ENCODE measurements around the gene HARBI1.

Gene HARBI1

DNA sequence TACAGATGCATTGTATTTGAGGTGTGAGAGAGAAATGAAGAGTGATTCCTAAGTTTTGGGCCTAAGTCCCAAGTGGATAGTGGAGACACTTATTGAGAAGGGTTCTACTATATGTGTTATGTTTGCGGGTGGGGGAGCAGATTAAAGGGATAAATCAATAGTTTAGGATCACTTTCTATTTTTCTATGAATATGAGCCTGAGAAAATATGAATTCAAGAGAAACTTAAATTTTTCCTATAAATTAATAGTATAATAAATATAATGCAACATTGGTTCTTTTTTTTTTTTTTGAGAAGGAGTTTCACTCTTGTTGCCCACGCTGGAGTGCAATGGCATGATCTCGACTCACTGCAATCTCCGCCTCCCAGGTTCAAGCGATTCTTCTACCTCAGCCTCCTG, 54.5 kb downstream of the HARBI1 start:
- H3K27ac ChIP-seq = no peak overlapping the region

DNA sequence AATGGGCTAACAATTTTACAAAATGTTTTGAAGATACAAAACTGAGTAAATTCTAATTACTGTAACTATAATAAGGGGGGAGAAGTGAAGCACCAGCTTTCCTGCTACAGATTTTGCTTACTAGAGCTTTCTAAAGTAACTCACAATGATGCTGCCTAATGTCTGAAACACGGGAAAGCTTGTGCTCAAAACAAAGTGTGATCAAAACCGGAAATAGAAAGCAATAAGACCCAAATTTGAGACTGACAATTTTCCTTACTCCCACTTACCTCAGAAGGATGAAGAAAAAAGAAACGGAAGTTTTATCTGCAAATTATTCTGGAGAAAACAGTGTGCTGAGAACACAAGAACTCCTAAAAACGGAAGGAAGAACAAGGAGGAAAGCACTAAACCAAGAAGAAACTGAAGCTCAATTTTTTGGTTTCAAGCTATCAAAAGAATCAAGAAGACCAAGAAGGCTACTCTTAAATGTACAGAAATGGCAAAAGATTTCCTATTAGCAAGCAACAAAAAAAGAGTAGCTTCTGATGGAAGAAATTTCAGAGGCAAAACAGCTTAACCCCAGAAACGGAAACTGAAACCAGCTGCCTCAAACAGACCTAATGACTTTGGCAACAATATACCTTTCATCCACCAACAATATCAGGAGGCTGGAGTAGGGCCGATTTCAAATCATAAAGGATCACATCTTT, 56.6 kb downstream of the HARBI1 start:
- TF ChIP-seq, protein P1, sequence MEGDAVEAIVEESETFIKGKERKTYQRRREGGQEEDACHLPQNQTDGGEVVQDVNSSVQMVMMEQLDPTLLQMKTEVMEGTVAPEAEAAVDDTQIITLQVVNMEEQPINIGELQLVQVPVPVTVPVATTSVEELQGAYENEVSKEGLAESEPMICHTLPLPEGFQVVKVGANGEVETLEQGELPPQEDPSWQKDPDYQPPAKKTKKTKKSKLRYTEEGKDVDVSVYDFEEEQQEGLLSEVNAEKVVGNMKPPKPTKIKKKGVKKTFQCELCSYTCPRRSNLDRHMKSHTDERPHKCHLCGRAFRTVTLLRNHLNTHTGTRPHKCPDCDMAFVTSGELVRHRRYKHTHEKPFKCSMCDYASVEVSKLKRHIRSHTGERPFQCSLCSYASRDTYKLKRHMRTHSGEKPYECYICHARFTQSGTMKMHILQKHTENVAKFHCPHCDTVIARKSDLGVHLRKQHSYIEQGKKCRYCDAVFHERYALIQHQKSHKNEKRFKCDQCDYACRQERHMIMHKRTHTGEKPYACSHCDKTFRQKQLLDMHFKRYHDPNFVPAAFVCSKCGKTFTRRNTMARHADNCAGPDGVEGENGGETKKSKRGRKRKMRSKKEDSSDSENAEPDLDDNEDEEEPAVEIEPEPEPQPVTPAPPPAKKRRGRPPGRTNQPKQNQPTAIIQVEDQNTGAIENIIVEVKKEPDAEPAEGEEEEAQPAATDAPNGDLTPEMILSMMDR (IDR thresholded peaks at IDR 0.05; ENCODE audit: low read depth, low read length) = no peak

More for the DNA sequence above, 54.5 kb downstream of the HARBI1 start:
- H3K27me3 ChIP-seq (ENCODE audit: insufficient read depth, low read depth, severe bottlenecking) = no peaks in the 10 kb centered on the region
- H3K4me3 ChIP-seq (ENCODE audit: low read depth, low read length) = no peak overlapping the region
- no peak for DNase-seq
- TF ChIP-seq, protein P1 (IDR thresholded peaks at IDR 0.05; ENCODE audit: low read depth, low read length) = no peak
- H3K9me3 ChIP-seq (ENCODE audit: severe bottlenecking) = no peaks in the 10 kb centered on the region
- H3K36me3 ChIP-seq = no peaks in the 10 kb centered on the region

DNA sequence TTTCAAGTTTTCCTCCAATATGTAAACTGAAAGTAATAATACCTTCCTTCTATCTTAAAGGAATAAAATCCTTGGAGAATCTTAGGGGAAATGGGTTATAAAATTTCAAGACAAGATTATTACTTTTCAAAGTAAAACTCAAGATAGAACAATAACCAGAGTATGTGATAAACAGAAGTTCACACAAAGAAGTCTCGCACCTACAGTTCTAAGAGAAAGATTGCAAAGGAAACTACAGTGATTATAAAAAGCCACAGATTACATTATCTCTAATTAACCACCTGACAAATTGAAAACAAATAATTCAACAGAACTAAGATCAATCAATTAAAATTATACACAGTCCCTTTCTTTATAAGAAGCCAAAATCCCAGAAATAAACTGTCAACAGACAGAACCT, 57.2 kb downstream of the HARBI1 start:
- Histone ChIP-seq H3K27ac (no peak overlapping the region), H3K27me3 (ENCODE audit: insufficient read depth, low read depth, severe bottlenecking) (no peaks in the 10 kb centered on the region), H3K4me3 (ENCODE audit: low read depth, low read length) (no peak overlapping the region), H3K36me3 (no peaks in the 10 kb centered on the region), H3K9me3 (ENCODE audit: severe bottlenecking) (no peaks in the 10 kb centered on the region)
- DNase-seq = no peak
- TF ChIP-seq, protein P1 (IDR thresholded peaks at IDR 0.05; ENCODE audit: low read depth, low read length) = no peak

More for the DNA sequence above, 56.6 kb downstream of the HARBI1 start:
- Histone ChIP-seq H3K9me3 (ENCODE audit: severe bottlenecking) (no peaks in the 10 kb centered on the region), H3K27me3 (ENCODE audit: insufficient read depth, low read depth, severe bottlenecking) (no peaks in the 10 kb centered on the region), H3K4me3 (ENCODE audit: low read depth, low read length) (no peak overlapping the region), H3K36me3 (no peaks in the 10 kb centered on the region), H3K27ac (no peak overlapping the region)
- no peak for DNase-seq

DNA sequence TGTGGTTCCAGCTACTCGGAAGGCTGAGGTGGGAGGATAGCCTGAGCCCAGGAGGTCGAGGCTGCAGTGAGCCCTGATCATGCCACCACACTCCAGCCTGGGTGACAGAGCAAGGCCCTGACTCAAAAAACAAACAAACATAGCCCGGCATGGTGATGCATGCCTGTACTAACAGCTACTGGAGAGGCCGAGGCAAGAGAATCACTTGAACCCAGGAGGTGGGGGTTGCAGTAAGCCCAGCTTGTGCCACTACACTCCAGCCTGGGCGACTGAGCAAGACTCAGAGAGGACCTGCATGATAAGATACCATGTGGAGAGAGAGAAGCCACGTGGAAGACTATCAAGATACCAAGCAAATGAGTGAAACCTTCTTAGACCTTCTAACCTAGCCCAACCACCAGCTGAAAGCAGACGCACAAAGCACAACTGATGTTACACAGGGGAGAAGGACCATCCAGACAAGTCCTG, 59.3 kb downstream of the HARBI1 start:
- TF ChIP-seq, protein P1 (IDR thresholded peaks at IDR 0.05; ENCODE audit: low read depth, low read length) = no peak
- H3K27ac ChIP-seq = no peak overlapping the region
- no peaks in the 10 kb centered on the region for H3K9me3 ChIP-seq (ENCODE audit: severe bottlenecking)
- H3K27me3 ChIP-seq (ENCODE audit: insufficient read depth, low read depth, severe bottlenecking) = no peaks in the 10 kb centered on the region
- H3K4me3 ChIP-seq (ENCODE audit: low read depth, low read length) = no peak overlapping the region
- 0 out of 2 replicates have a peak, but pooled peaks cover 2% of the 10 kb centered on the region for H3K36me3 ChIP-seq
- DNase-seq = no peak

DNA sequence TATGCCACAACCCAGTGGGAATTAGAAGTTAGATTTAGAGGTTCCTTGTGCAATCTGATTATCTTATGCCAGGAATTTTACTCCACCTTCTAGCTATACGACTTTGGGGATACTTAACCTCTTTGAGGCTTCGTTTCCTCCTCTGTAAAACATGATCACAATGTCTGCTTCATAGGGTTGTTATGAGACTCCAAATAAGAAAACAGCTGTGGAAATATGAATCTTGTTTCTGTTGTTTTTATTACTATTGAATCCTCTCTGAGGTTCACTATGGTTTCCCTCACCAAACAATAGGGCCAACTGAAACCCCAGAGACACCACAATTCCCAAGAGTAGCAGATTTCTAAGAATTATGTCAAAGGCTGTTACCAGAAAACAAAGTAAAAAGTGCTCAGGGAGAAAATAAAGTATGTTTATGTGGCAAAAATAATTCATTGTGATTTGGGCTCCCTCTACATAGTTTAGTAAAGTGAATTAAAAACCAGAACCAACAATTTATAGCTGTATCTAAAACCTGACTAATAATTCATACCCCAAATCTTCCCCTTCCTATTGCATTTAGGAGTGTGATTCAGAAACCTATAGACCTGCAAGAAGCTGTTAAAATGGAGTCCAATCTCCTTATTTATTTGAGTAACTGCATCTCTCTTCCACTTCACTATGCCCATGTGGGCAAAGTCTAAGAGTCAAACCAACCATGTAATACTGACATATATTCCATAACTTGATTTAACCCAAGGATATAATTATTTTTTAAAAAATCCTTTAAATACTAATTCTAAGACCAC, 61.6 kb downstream of the HARBI1 start:
- no peak overlapping the region for H3K4me3 ChIP-seq (ENCODE audit: low read depth, low read length)

More for the DNA sequence above, 61.6 kb downstream of the HARBI1 start:
- Histone ChIP-seq H3K27ac (no peak overlapping the region), H3K36me3 (0 out of 2 replicates have a peak, but pooled peaks cover 2% of the 10 kb centered on the region), H3K9me3 (ENCODE audit: severe bottlenecking) (no peaks in the 10 kb centered on the region), H3K27me3 (ENCODE audit: insufficient read depth, low read depth, severe bottlenecking) (no peaks in the 10 kb centered on the region)
- TF ChIP-seq, protein P1 (IDR thresholded peaks at IDR 0.05; ENCODE audit: low read depth, low read length) = no peak
- no peak for DNase-seq
